GM20000 (cell line): ENCODE measurements around the gene SLC35F4.
"Not testable (repeated sequence)": the region's sequence is repeated elsewhere in the genome, so short reads cannot be mapped to it uniquely, and the experiment has no call there.

Experiments
- DNase-seq: peaks from one replicate; pipeline ENCODE4 v3.0.0; 2012; ENCODE audit warnings: low spot score
- TF ChIP-seq, protein P1 (sequence below): IDR thresholded peaks from 2 replicates; pipeline ENCODE4 v1.5.1; 2012; ENCODE audit warnings: mild to moderate bottlenecking, control low read depth; ENCODE audit errors: extremely low read depth, missing control alignments

Gene SLC35F4

GRCh38 chr14:57866199-57866705, 360 bp upstream of the SLC35F4 start:
- TF ChIP-seq, protein P1, sequence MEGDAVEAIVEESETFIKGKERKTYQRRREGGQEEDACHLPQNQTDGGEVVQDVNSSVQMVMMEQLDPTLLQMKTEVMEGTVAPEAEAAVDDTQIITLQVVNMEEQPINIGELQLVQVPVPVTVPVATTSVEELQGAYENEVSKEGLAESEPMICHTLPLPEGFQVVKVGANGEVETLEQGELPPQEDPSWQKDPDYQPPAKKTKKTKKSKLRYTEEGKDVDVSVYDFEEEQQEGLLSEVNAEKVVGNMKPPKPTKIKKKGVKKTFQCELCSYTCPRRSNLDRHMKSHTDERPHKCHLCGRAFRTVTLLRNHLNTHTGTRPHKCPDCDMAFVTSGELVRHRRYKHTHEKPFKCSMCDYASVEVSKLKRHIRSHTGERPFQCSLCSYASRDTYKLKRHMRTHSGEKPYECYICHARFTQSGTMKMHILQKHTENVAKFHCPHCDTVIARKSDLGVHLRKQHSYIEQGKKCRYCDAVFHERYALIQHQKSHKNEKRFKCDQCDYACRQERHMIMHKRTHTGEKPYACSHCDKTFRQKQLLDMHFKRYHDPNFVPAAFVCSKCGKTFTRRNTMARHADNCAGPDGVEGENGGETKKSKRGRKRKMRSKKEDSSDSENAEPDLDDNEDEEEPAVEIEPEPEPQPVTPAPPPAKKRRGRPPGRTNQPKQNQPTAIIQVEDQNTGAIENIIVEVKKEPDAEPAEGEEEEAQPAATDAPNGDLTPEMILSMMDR = no peak
- no peak for DNase-seq

DNA sequence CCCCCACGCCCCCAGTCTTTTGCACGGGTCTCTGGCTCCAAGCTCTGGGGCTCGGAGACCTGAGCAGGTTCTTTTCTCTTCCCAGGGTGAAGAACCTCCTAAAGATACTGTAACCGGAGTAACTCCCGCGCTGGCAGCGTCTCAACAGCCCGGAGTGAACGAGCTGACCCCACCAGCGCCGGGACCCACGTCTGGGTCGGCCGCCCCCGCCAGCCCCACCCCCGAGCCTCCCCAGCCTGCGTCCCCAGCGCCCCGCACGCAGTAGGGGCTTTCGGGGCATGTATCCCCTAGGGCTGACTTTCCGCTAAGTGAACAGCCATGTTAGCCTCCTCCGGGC, 858 bp downstream of the SLC35F4 start:
- no peak for DNase-seq
- TF ChIP-seq, protein P1 = no peak

DNA sequence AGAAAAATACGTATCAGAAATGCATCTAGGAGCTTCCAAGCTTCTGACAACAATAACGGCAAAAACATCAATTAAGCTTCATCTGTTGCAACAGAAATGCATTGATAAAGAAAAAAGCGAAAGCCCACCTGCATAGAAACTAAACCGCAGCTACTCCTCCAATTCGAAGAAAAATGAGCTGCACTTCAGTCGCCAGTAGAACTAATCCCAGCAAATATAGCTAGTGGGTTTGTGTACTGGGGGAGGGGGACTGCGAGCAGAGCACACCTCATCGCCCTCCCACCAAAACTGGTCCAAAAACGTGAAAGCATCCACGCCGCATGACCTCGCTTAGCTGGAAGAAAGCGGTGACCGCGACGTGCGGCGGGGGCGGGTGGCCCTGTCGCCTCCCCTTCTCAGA, 1.2 kb downstream of the SLC35F4 start:
- TF ChIP-seq, protein P1 = no peak
- DNase-seq = no peak

DNA sequence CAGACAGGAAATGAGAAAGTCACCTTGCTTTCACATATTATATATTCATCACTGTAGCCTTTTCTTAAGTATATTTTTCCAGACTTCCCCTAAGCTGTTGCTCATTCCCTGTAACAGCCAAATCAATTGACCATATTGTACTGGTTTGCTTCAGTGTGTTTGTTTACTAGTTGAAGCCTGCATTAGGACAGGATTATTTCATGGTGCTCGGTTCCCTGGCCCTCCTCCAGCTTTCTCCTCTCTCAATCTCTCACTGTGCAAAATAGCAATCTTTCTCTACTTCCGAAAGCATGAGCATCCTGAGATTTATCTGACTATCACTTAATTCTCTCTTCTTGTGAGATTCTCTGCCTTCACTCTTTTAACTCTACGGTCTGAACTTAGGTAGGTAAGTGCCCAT, 2.4 kb downstream of the SLC35F4 start:
- TF ChIP-seq, protein P1 = no peak
- DNase-seq = no peak

- DNase-seq = not testable (repeated sequence)
These were observed 10.2 kb downstream of the SLC35F4 start for GRCh38 chr14:57855666-57856065.

GRCh38 chr14:57854571-57854970, 11.3 kb downstream of the SLC35F4 start:
- DNase-seq = no peak
- TF ChIP-seq, protein P1 = no peak

- TF ChIP-seq, protein P1 = no peak
- DNase-seq = no peak
These were observed 14.5 kb downstream of the SLC35F4 start for GRCh38 chr14:57851354-57851753.

GRCh38 chr14:57848786-57849185, 17.1 kb downstream of the SLC35F4 start:
- TF ChIP-seq, protein P1 = no peak

More at GRCh38 chr14:57848786-57849185, 17.1 kb downstream of the SLC35F4 start:
- DNase-seq = no peak
